GM19397 (cell line): ENCODE measurements around the gene BMPER.

Experiments used
- ATAC-seq: cut with Tn5 transposase; IDR thresholded peaks from one replicate; pipeline ENCODE4 v1.9.1; 2021; ENCODE audit warnings: mild to moderate bottlenecking, moderate library complexity; ENCODE audit not compliant: unreplicated experiment

Gene BMPER

DNA sequence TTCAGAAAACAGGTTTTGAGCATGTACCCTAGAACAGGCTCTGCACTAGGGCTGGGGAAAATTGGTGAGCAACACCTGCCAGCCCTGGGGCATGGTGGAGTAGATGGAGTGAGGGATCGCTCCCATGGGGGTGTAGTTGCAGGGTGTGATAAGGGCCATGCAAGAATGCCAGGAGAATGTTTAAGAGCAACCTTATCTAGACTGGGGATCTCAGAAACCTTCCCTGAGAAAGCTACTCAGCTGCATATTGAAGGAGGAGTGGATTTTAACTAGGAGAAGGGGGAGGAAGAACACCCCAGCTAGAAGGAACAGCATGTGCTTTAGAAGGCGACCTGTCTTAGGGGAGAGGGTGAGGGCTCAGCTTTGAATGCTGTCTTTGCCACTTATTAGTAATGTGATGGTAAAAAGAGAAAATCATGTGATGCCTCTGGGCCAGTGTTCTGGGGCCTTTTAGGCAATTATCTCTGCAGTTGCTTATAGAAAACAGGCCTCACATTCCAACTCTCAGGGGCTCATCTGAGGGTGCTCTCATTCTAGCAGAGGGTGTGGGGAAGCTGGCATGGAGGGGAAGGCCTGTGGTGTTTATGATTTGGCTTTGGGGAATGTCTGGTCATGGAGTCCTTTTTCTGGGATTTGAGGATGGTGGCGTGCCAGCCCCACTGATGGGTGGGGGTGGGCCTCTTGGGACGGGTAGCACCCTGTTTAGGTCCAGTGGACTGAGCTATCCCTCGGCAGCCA, 225.4 kb downstream of the BMPER start:
- no peak for ATAC-seq

- no peak for ATAC-seq
These were observed 226.0 kb downstream of the BMPER start for GRCh38 chr7:34131371-34131770.

DNA sequence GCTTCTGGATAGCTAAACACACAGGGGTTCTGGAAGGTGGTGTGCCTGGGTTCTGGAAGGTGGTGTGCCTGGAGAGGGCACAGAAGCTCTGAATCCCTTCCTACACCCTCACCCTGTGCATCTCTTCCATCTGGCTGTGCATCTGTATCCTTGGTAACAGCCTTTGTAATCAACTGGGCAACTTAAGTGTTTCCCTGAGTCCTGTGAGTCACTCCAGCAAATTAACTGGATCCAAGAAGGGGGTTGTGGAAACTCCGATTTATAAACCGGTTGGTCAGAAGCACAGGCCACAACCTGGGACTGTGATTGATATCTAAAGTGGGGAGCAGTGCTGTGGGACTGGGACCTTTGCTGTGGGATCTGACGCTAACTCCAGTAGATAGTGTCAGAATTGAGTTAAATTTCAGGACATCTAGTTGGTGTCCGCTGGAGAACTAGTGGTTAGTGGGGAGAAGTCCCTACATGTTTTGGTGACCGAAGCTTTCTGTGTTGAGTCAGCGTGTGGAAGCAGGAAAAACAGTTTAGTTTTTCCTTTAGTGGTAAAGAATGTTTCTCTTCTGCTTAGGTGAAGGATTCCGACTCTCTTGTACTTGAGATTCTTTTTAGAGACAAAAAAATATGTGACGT, 228.1 kb downstream of the BMPER start:
- ATAC-seq = no peak

DNA sequence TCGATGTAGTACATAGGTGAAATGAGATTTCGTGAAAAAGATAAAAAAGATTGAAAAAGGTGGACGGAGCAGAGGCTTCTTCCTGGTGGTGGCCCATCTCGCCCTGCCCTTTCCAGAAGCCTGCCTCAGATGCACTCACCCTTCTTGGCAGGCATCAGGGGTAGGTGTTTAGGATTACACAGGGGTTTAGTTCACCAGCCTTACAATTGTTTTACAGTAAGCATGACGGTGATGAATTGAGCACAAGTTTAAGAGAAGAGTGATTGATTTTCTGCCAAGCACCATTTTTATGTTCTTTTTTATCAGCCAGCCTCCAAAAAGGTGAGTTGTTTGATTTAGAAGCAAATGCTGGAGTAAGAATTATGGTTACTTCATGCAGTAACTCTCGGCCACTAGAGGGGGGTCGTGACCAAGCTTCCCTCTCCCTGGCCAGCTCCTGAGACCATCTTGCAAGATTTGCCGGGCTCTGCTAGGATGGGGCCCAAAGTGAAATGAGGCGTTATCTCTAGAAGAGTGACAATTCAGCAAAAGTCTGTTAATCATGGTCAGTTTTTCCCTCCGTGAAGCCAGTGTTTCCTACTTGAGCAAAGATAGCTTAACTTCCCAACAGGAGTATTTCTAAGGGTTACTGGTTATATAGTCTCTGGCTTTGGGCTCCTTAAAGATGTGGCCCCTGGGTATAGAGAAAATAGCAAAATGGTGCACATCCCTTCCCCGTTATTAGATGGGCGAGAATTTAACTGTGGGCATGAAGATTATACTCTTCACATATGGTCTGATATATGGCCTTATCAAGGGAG, 228.8 kb downstream of the BMPER start:
- no peak for ATAC-seq

- no peak for ATAC-seq
These were observed 230.6 kb downstream of the BMPER start for GRCh38 chr7:34135924-34136323.

DNA sequence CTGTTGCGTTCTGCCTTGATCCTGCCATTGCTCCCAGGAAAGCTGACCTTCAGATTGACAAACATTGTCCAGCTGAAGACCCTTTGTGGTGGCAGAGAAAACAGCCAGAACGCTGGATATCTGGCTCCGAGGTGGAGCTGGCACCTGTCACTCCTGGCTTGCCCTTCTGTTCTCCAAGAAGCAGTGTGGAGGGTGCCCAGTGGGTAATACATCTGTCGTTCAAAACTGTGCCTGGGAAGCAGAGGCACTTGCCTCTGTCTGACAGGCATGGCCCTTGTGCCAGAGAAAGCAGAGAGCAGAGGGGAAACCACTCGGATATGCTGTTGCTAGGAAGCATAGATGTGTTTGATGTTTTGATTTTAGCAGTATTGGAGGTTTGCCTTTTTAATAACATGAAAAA, 231.4 kb downstream of the BMPER start:
- no peak for ATAC-seq

DNA sequence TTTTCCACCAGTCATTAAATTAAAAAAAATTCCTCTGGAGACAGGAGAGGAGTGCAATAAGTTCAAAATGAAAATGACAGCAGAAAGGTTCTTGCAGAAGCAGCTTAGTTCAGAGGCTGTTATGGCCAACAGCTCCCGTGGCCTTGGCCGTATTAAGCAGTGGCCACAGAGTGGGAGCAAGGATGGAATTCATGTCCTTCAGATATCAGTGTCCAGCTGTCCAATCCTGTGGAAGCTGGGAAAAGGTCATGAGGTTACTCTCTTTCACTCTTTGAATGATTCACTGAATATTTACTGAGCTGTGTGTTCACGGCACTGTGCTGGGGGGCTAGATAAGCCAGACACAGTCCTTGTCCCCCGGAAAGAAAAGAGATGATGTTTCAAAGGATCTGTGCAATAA, 231.8 kb downstream of the BMPER start:
- no peak for ATAC-seq

- ATAC-seq = no peak
These were observed 233.1 kb downstream of the BMPER start for GRCh38 chr7:34138483-34138882.

DNA sequence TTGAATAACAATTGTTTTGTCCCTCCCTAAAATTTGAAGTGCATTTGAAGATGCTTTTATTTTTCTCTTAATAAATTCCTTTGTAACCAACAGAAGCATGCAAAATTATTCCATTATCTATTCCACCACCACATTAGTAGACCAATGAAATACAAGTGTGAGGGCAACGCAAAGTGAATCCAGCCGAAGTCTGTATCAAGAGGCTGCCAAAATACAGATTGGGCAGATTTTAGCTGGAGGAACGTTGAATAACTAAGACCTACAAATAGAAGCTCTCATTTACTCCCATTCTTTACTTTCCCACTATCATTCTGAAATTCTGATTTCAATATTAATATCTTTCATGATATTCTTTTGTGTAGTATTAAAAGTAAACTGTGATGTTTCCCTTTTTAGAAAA, 233.7 kb downstream of the BMPER start:
- no peak for ATAC-seq

- no peak for ATAC-seq
These were observed 234.7 kb downstream of the BMPER start for GRCh38 chr7:34140066-34140465.

GRCh38 chr7:34143402-34143801, 238.1 kb downstream of the BMPER start:
- no peak for ATAC-seq

- ATAC-seq = no peak
These were observed 240.3 kb downstream of the BMPER start for GRCh38 chr7:34145603-34146002.

DNA sequence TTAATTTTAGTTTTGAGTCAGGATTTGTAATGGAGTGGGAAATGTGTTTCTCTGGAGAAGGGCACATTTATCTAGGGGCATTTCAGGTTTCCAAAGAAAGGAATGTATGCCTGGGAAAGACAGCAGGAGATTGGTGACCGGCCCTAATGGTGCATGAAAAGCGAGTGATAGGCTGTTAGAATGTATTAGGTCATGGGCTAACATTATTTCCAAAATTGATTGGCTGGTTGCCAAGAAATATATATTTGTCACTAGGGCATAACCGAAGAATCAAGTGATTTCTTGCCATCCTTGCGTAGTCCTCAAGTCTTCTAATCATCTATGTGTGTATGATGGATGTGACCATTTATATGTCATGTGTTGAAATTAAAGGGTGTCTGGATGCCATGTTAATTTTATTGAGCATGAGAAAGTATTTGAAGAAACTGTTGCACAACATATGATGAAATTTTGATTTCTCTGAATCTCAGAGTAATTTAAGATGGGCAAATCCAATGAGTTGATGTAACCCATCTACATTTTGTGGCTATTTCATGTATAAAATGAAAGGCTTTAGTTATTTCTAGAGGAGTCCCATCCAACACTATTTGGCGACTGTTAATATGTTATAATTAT, 248.4 kb downstream of the BMPER start:
- no peak for ATAC-seq

- no peak for ATAC-seq
These were observed 250.0 kb downstream of the BMPER start for GRCh38 chr7:34155220-34155908.

- ATAC-seq = no peak
These were observed 251.0 kb downstream of the BMPER start for GRCh38 chr7:34156336-34156735.

DNA sequence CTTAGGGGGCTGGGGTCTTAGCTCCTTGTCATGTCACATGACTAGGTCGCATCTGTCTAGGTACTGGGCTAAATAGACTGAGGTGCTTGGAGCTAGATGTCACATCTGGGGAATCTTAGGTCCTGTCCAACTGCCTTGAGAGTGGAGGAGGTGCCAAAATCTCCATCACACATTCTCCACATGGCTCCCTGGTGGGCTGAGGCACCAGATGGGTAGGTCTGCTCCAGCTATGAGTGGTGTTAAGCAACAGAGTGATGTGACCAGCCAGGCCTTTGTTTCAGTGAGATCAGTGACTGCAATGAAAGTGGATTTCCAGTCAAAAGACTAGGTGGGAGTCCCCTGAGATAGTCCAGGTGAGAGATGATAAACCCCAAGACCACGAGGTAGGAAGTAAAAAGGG, 251.8 kb downstream of the BMPER start:
- ATAC-seq = no peak

DNA sequence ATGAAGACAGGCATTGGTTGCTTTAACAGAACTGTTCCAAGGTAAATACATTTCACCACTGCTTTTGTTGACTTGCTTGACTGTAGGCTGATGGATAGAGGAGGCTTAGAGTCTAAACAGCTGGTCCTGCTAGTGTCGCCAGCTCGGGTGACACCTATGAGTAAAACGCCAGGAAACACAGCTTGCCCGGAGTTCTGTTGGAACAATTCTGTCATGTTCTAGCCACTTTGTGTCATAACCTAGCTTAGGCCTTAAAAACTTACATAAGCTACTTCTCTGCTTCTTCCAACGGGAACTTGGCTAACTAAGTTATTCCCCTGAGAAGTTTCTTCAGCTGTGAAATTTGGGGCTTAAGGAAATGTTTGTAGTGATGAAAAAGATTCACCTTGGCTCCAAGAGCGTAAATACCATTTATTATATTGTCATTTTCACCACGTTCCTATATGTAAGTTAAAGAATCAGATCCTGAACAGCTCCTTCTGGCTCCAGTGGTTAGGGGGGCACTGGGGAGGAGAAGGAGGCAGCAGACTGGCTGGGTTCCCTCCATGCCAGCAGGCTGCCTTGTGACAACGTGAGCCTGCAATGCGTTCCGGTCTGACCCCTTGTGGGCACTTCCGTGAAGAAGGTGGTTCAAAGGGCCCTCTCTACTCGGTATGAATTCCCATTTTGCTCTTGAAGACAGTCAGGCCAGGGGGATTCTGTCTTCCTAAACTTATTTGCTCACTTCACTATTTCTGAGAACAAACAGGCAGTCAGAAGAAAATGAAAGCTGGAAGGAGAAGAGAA, 253.2 kb downstream of the BMPER start:
- ATAC-seq = no peak

DNA sequence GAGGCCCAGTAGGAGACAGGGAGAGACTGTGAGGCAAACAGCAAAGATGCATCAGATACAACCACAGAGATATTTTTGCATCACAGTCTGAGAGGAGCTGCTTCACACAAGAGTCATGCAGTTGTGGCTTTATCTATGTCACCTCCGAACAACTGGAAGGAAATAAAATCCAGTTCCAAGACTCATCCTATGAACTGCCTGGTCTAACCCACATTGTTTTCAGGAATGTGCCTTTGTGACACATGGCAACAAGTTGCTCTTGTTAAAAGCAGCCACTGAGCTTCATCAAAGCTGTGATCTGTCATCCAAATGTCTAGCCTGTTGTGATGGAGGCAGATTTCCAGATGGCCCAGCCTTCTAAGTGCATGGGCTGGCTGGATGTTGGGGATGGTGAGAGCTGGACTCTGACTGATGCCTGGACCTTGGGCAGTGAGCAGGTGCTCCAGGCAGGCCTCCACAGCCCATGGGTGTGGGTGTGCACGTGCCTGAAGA, 255.0 kb downstream of the BMPER start:
- ATAC-seq = no peak

- no peak for ATAC-seq
These were observed 256.8 kb downstream of the BMPER start for GRCh38 chr7:34162027-34162565.

- ATAC-seq = no peak
These were observed 257.3 kb downstream of the BMPER start for GRCh38 chr7:34162677-34163076.
